Measurements from ENCODE around the gene PPP1R9A.

PPP1R9A gene

GRCh38 chr7:94939395-94939794 is 32.0 kb downstream of the PPP1R9A start:
- Mint-ChIP-seq H3K36me3 (ENCODE audit: low read depth) (no peaks in the 10 kb centered on the region), H3K9me3 (no peaks in the 10 kb centered on the region), H3K4me1 (ENCODE audit: low read depth) (no peaks in the 10 kb centered on the region), H3K4me3 (no peak overlapping the region), H3K27ac (no peak overlapping the region), H3K27me3 (no peaks in the 10 kb centered on the region)
- no peak for DNase-seq

DNA sequence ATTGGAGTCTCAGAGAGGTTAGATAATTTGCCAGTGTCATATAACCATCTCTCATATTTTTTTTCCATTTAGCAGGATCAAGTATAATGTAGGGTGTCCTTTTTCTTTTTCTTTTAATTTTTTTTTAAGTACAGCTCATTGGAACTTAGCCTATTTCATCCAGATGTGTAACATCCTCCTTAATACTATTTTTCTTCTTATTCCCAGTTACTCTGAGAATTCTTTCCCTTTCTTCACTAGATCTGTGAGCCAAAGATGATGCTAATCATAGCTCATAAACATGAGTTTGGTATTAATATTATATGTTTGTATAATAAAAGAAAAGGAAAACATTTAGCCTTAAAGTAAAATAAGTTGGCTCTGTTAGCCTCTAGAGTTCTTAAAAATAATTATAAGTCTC is 32.8 kb downstream of the PPP1R9A start:
- Mint-ChIP-seq H3K36me3 (ENCODE audit: low read depth) (no peaks in the 10 kb centered on the region), H3K27ac (no peak overlapping the region), H3K27me3 (no peaks in the 10 kb centered on the region), H3K9me3 (no peaks in the 10 kb centered on the region), H3K4me3 (no peak overlapping the region), H3K4me1 (ENCODE audit: low read depth) (no peaks in the 10 kb centered on the region)
- no peak for DNase-seq

DNA sequence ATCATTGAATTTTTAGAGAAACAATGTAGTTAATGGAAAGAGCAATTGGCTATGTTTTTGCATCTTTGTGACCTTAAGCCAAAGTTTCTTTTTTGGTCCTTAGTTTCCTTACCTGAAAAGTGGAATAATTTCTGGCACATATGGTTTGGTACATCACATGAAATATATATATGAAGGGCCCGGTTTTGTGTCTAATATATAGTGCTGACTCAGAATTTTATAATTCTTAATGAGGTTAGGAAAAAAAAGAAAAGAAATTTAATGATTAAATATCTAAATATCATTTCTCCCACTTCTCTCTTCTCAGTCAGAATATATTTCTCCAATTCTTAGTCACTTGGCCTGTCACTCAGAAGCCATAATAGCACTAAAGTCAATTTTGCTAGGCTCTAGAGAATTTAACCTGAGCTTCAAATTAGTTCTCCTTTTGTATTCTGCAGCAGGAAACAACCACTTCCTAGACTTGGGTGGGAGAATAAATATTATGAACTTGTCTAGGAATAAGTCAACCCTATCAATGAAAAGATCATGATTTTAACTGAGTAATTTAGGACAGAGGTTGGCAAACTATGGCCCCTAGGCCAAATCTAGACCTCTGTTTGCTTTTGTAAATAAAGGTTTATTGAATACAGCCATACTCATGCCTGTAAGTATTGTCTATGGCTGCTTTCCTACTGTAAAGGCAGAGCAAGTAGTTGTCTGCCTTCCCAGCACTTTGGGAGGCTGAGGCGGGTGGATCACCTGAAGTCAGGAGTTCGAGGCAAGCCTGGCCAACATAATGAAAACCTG is 34.6 kb downstream of the PPP1R9A start:
- Mint-ChIP-seq H3K36me3 (ENCODE audit: low read depth) (no peaks in the 10 kb centered on the region), H3K27me3 (no peaks in the 10 kb centered on the region), H3K4me1 (ENCODE audit: low read depth) (no peaks in the 10 kb centered on the region), H3K27ac (no peak overlapping the region), H3K9me3 (no peaks in the 10 kb centered on the region), H3K4me3 (no peak overlapping the region)
- no peak for DNase-seq

DNA sequence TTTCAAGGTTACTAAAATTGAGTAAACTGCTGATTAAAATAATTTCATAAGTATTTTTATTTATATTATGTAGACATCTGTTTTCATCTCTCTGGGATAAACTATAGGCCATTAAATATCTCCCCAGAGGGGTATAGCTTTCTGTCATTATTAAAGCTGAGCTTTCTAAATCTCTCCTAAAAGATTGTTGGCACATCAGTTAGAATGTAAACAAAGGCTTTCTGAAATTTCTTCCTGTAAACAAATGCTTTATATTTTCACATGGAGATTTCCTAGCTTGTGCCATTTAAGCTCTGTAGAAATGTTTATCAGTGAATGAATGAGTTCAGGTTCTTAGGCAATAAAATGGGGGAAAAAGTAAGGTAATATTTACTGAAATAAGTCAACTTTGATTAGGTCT is 35.7 kb downstream of the PPP1R9A start:
- no peaks in the 10 kb centered on the region for H3K36me3 Mint-ChIP-seq (ENCODE audit: low read depth)
- no peaks in the 10 kb centered on the region for H3K4me1 Mint-ChIP-seq (ENCODE audit: low read depth)
- no peaks in the 10 kb centered on the region for H3K27me3 Mint-ChIP-seq
- H3K4me3 Mint-ChIP-seq, result no peak overlapping the region
- H3K9me3 Mint-ChIP-seq, result no peaks in the 10 kb centered on the region
- DNase-seq, result no peak
- H3K27ac Mint-ChIP-seq, result no peak overlapping the region

GRCh38 chr7:94949532-94949931 is 42.1 kb downstream of the PPP1R9A start:
- H3K4me3 Mint-ChIP-seq, result no peak overlapping the region
- H3K27ac Mint-ChIP-seq, result no peak overlapping the region
- H3K4me1 Mint-ChIP-seq (ENCODE audit: low read depth), result no peaks in the 10 kb centered on the region
- H3K27me3 Mint-ChIP-seq, result no peaks in the 10 kb centered on the region
- DNase-seq, result no peak
- no peaks in the 10 kb centered on the region for H3K36me3 Mint-ChIP-seq (ENCODE audit: low read depth)
- H3K9me3 Mint-ChIP-seq, result no peaks in the 10 kb centered on the region

- Mint-ChIP-seq H3K9me3 (no peaks in the 10 kb centered on the region), H3K27me3 (no peaks in the 10 kb centered on the region), H3K4me1 (ENCODE audit: low read depth) (no peaks in the 10 kb centered on the region), H3K4me3 (no peak overlapping the region), H3K36me3 (ENCODE audit: low read depth) (no peaks in the 10 kb centered on the region), H3K27ac (no peak overlapping the region)
- no peak for DNase-seq
Measured at GRCh38 chr7:94955807-94956206, 48.4 kb downstream of the PPP1R9A start.

- Mint-ChIP-seq H3K9me3 (no peaks in the 10 kb centered on the region), H3K4me1 (ENCODE audit: low read depth) (no peaks in the 10 kb centered on the region), H3K27ac (no peak overlapping the region), H3K4me3 (no peak overlapping the region), H3K27me3 (no peaks in the 10 kb centered on the region), H3K36me3 (ENCODE audit: low read depth) (no peaks in the 10 kb centered on the region)
- no peak for DNase-seq
Measured at GRCh38 chr7:94957061-94957460, 49.7 kb downstream of the PPP1R9A start.

GRCh38 chr7:94962661-94963060 is 55.3 kb downstream of the PPP1R9A start:
- no peak overlapping the region for H3K4me3 Mint-ChIP-seq
- H3K36me3 Mint-ChIP-seq (ENCODE audit: low read depth), result no peaks in the 10 kb centered on the region
- H3K4me1 Mint-ChIP-seq (ENCODE audit: low read depth), result no peaks in the 10 kb centered on the region
- H3K9me3 Mint-ChIP-seq, result peaks cover 13% of the 10 kb centered on the region
- H3K27ac Mint-ChIP-seq, result no peak overlapping the region
- H3K27me3 Mint-ChIP-seq, result no peaks in the 10 kb centered on the region
- no peak for DNase-seq

GRCh38 chr7:94969434-94970084 is 62.2 kb downstream of the PPP1R9A start:
- no peaks in the 10 kb centered on the region for H3K36me3 Mint-ChIP-seq (ENCODE audit: low read depth)

GRCh38 chr7:94970085-94970576 is 62.7 kb downstream of the PPP1R9A start:
- no peak overlapping the region for H3K4me3 Mint-ChIP-seq
- no peaks in the 10 kb centered on the region for H3K4me1 Mint-ChIP-seq (ENCODE audit: low read depth)
- no peaks in the 10 kb centered on the region for H3K27me3 Mint-ChIP-seq
- no peak overlapping the region for H3K27ac Mint-ChIP-seq
- H3K36me3 Mint-ChIP-seq (ENCODE audit: low read depth), result no peaks in the 10 kb centered on the region
- no peak for DNase-seq
- H3K9me3 Mint-ChIP-seq, result peaks cover 5% of the 10 kb centered on the region

More at GRCh38 chr7:94969434-94970084, 62.2 kb downstream of the PPP1R9A start:
- no peaks in the 10 kb centered on the region for H3K27me3 Mint-ChIP-seq
- no peak overlapping the region for H3K27ac Mint-ChIP-seq
- H3K4me1 Mint-ChIP-seq (ENCODE audit: low read depth), result no peaks in the 10 kb centered on the region
- H3K4me3 Mint-ChIP-seq, result no peak overlapping the region
- peaks cover 10% of the 10 kb centered on the region for H3K9me3 Mint-ChIP-seq
- DNase-seq, result no peak

DNA sequence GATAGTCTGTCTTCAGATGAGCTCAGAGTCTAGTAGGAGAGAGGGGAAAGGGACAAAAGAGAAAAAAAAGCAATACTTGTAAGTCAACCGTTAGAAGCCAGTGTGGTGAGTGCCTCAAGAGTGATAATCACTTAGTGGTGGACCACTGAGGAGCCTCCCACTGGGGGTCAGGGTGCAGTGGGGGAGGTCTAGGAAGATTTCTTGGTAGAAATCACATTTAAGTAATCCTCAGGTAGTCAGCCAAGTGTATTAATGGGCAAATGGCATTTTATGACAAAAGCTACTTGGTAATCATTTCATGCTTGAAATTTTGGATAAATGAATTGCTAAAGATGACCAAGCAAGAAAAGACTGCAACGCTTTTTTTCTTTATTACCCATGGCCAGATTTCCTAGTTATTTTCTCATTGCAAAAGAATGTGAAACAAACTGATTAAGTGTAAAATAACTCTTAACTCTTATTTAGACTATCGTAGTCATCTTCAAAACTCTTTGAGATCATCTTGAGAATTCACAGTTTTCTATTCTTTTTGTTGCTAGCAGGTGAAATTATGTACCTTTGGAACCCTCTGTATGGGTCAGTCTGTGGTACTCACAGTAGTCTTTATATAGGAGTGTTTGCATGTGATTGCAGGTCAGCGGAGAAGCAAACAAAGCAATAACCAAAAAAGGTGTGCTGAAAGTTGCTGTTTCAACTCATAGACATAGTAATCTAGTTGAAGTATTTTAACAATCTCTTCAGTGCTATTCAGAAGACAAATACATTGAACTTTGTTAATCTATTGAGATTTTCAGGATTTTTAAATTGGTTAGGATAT is 63.9 kb downstream of the PPP1R9A start:
- no peak for DNase-seq
- no peaks in the 10 kb centered on the region for H3K27me3 Mint-ChIP-seq
- no peak overlapping the region for H3K4me3 Mint-ChIP-seq
- no peak overlapping the region for H3K27ac Mint-ChIP-seq
- H3K9me3 Mint-ChIP-seq, result no peaks in the 10 kb centered on the region
- no peaks in the 10 kb centered on the region for H3K4me1 Mint-ChIP-seq (ENCODE audit: low read depth)
- H3K36me3 Mint-ChIP-seq (ENCODE audit: low read depth), result no peaks in the 10 kb centered on the region

GRCh38 chr7:94972296-94972695 is 64.9 kb downstream of the PPP1R9A start:
- no peaks in the 10 kb centered on the region for H3K36me3 Mint-ChIP-seq (ENCODE audit: low read depth)
- H3K27me3 Mint-ChIP-seq, result no peaks in the 10 kb centered on the region
- no peak overlapping the region for H3K4me3 Mint-ChIP-seq
- no peaks in the 10 kb centered on the region for H3K9me3 Mint-ChIP-seq
- DNase-seq, result no peak
- H3K27ac Mint-ChIP-seq, result no peak overlapping the region
- no peaks in the 10 kb centered on the region for H3K4me1 Mint-ChIP-seq (ENCODE audit: low read depth)

DNA sequence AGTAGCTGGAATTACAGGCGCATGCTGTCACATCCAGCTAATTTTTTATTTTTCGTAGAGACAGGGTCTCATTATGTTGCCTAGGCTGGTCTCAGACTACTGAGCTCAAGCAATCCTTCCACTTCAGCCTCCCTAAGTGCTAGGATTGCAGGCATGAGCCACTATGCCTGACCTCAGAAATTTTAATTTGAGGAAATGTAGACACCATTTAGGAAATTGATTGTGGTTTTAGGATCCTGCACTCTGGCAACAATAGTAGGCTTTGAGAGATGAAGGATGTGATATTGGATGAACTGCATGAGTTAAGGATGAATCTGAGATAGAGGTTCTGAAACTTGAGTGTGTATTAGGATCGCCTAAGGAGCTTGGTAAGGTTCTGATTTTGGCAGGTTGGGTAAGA is 66.5 kb downstream of the PPP1R9A start:
- Mint-ChIP-seq H3K36me3 (ENCODE audit: low read depth) (no peaks in the 10 kb centered on the region), H3K9me3 (no peaks in the 10 kb centered on the region), H3K4me1 (ENCODE audit: low read depth) (no peaks in the 10 kb centered on the region), H3K4me3 (no peak overlapping the region), H3K27me3 (no peaks in the 10 kb centered on the region), H3K27ac (no peak overlapping the region)
- no peak for DNase-seq

GRCh38 chr7:94974423-94974822 is 67.0 kb downstream of the PPP1R9A start:
- H3K9me3 Mint-ChIP-seq, result no peaks in the 10 kb centered on the region
- no peak for DNase-seq
- no peak overlapping the region for H3K4me3 Mint-ChIP-seq
- no peaks in the 10 kb centered on the region for H3K27me3 Mint-ChIP-seq
- H3K36me3 Mint-ChIP-seq (ENCODE audit: low read depth), result no peaks in the 10 kb centered on the region
- H3K4me1 Mint-ChIP-seq (ENCODE audit: low read depth), result no peaks in the 10 kb centered on the region
- H3K27ac Mint-ChIP-seq, result no peak overlapping the region

DNA sequence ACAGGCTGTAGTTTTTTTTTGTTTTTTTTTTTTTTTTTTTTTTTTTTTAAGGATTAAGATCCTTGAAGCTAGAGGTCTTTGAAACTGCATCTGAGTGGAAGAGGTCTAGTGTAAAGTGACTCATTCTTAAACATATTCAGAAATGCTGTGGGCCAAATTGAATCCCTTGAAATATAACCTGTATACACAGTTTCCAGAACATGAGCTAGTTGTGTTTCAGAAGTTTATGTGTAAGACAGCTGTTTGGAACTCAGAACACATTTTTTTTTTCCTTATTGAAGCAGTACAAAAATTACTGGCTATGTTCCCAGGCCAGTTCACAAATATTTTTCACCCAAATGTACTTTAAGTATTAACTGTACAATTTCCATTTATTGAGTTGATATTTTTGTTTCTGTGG is 67.9 kb downstream of the PPP1R9A start:
- Mint-ChIP-seq H3K27ac (no peak overlapping the region), H3K36me3 (ENCODE audit: low read depth) (no peaks in the 10 kb centered on the region), H3K27me3 (no peaks in the 10 kb centered on the region), H3K4me3 (no peak overlapping the region), H3K9me3 (no peaks in the 10 kb centered on the region), H3K4me1 (ENCODE audit: low read depth) (no peaks in the 10 kb centered on the region)
- no peak for DNase-seq

Measured in activated T-cell treated with anti-CD3 and anti-CD28 coated beads, Interleukin-2, amount 50 U/mL, for 24 hours (primary cell).